Measurements from ENCODE around the gene F2R.

GRCh38 chr5:76765249-76765648, 49.3 kb downstream of the F2R start:
- TF ChIP-seq GATA2 (IDR thresholded peaks at IDR 0.05; ENCODE audit: low read depth, low read length) (no peak), GATA3 (IDR thresholded peaks at IDR 0.05; ENCODE audit: low read depth, low read length) (no peak)
